IPS-18a (cell line): ENCODE results near the gene SRRM3.
"Not testable (repeated sequence)": the region's sequence is repeated elsewhere in the genome, so short reads cannot be mapped to it uniquely, and the experiment has no call there.

ENCODE experiments used
- H3K27ac ChIP-seq: one replicate; pipeline ENCODE4 v1.5.1; 2013; ENCODE audit warnings: low read length
- H3K27me3 ChIP-seq: one replicate; pipeline ENCODE4 v1.6.1; 2013; ENCODE audit warnings: mild to moderate bottlenecking, low read length; ENCODE audit not compliant: control insufficient read depth, insufficient read depth
- H3K36me3 ChIP-seq: one replicate; pipeline ENCODE4 v1.6.1; 2013; ENCODE audit warnings: low read depth, low read length; ENCODE audit not compliant: control insufficient read depth
- H3K4me1 ChIP-seq: one replicate; pipeline ENCODE4 v1.6.1; 2013; ENCODE audit warnings: low read depth, low read length; ENCODE audit not compliant: control insufficient read depth
- H3K4me3 ChIP-seq: one replicate; pipeline ENCODE4 v1.5.1; 2013; ENCODE audit warnings: low read length
- H3K9ac ChIP-seq: one replicate; pipeline ENCODE4 v1.6.1; 2013; ENCODE audit warnings: mild to moderate bottlenecking, low read length, moderate library complexity
- H3K9me3 ChIP-seq: one replicate; pipeline ENCODE4 v1.6.1; 2013; ENCODE audit warnings: low read depth, low read length; ENCODE audit not compliant: control insufficient read depth

The SRRM3 gene

GRCh38 chr7:76232698-76233097 is 31.0 kb downstream of the SRRM3 start:
- no peak overlapping the region for H3K27ac ChIP-seq
- H3K9ac ChIP-seq, result no peak overlapping the region
- no peaks in the 10 kb centered on the region for H3K27me3 ChIP-seq
- H3K4me3 ChIP-seq, result no peak overlapping the region
- H3K36me3 ChIP-seq, result no peaks in the 10 kb centered on the region
- H3K9me3 ChIP-seq, result no peaks in the 10 kb centered on the region
- peaks cover 29% of the 10 kb centered on the region for H3K4me1 ChIP-seq

DNA sequence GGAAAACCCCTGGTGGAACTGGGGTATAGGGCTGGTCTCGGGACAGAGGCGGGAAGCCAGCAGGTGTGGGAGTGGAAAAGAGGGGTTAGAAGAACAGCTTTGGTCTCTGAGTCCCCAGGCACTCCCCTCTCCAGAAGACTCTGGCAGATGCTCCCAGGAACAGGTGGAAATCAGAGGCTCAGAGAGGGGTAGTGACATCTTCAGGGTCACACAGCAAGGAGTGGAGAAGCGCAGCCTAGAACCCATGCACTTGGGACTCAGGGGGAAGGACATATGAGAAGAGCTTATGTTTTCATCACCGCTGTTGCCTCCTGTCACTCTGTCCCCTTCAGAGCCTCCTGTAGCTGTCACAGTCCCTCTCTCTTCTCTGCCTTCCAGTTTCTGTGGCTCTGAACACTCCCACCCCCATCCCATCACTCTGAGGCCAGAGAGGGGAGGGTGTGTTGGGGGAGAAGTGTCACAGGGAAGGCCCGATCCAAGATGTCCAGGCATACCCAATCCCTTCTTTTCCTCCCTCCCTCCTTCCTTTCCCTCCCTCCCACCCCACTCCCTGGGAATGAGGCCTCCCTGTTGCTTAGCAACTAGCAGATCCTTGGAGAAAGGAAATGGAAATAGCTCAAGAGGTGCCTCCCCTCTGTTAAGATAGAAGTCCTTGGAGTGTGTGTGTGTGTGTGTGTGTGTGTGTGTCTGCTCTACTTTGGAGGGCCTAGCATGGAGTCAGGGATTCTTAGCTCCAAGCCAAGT is 32.0 kb downstream of the SRRM3 start:
- no peaks in the 10 kb centered on the region for H3K27me3 ChIP-seq
- peak overlapping the region; percentile 58 for H3K4me3 ChIP-seq
- H3K9ac ChIP-seq, result peak overlapping the region; percentile 65
- no peaks in the 10 kb centered on the region for H3K9me3 ChIP-seq
- H3K27ac ChIP-seq, result peak overlapping the region; percentile 30
- H3K36me3 ChIP-seq, result no peaks in the 10 kb centered on the region
- H3K4me1 ChIP-seq, result peaks cover 34% of the 10 kb centered on the region

GRCh38 chr7:76234282-76234584 is 32.5 kb downstream of the SRRM3 start:
- Histone ChIP-seq H3K27ac (peak overlapping the region; percentile 30), H3K36me3 (no peaks in the 10 kb centered on the region), H3K9ac (peak overlapping the region; percentile 65), H3K27me3 (no peaks in the 10 kb centered on the region), H3K4me1 (peaks cover 34% of the 10 kb centered on the region), H3K4me3 (peak overlapping the region; percentile 58), H3K9me3 (no peaks in the 10 kb centered on the region)

GRCh38 chr7:76234931-76235441 is 33.3 kb downstream of the SRRM3 start:
- Histone ChIP-seq H3K9me3 (no peaks in the 10 kb centered on the region), H3K4me1 (peaks cover 34% of the 10 kb centered on the region), H3K36me3 (no peaks in the 10 kb centered on the region), H3K9ac (peak overlapping the region; percentile 65), H3K4me3 (peak overlapping the region; percentile 58), H3K27me3 (no peaks in the 10 kb centered on the region), H3K27ac (peak overlapping the region; percentile 46)

DNA sequence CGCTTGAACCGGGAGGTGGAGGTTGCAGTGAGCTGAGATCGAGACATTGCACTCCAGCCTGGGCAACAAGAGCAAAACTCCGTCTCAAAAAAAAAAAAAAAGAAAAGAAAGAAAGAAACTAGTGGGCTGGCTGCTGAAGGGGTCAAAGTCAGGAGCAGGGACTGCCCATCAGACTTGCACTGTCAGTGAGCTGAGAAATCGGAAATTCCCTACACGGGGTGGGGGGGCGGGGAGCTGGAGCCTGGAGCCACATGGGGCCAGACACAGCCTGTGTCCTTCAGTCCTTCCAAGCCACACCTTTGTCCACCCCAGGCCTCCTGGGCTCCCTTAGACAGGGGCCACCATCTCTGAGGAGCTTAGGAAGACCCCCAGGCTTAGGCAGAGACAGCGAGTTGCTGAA is 34.5 kb downstream of the SRRM3 start:
- H3K27me3 ChIP-seq, result no peaks in the 10 kb centered on the region
- H3K9ac ChIP-seq, result no peak overlapping the region
- peaks cover 32% of the 10 kb centered on the region for H3K4me1 ChIP-seq
- H3K36me3 ChIP-seq, result no peaks in the 10 kb centered on the region
- no peak overlapping the region for H3K27ac ChIP-seq
- H3K9me3 ChIP-seq, result no peaks in the 10 kb centered on the region
- no peak overlapping the region for H3K4me3 ChIP-seq

- Histone ChIP-seq H3K27me3 (no peaks in the 10 kb centered on the region), H3K4me1 (peaks cover 23% of the 10 kb centered on the region), H3K4me3 (no peak overlapping the region), H3K9ac (no peak overlapping the region), H3K36me3 (no peaks in the 10 kb centered on the region), H3K9me3 (no peaks in the 10 kb centered on the region), H3K27ac (no peak overlapping the region)
These were observed 36.6 kb downstream of the SRRM3 start for GRCh38 chr7:76238326-76238725.

GRCh38 chr7:76241141-76241540 is 39.4 kb downstream of the SRRM3 start:
- no peak overlapping the region for H3K9ac ChIP-seq
- no peak overlapping the region for H3K4me3 ChIP-seq
- H3K36me3 ChIP-seq, result no peaks in the 10 kb centered on the region
- no peaks in the 10 kb centered on the region for H3K27me3 ChIP-seq
- H3K4me1 ChIP-seq, result peaks cover 9% of the 10 kb centered on the region
- H3K9me3 ChIP-seq, result no peaks in the 10 kb centered on the region
- H3K27ac ChIP-seq, result no peak overlapping the region

DNA sequence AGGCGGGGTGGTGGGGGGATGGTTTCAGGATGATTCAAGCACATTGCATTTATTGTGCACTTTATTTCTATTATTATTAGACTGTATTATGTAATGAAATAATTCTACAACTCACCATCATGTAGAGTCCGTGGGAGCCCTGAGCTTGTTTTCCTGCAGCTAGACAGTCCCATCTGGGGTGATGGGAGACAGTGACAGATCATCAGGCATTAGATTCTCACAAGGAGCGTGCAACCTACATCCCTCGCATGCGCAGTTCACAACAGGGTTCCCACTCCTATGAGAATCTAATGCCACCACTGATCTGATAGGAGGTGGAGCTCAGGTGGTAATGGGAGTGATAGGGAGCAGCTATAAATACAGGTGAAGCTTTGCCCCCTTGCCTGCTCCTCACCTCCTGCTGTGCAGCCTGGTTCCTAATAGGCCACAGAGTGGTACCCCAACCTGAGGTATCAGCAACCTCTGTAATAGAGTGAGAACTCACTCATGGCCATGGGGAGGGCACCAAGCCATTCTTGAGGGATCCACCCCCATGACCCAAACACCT is 40.9 kb downstream of the SRRM3 start:
- H3K4me3 ChIP-seq, H3K27ac ChIP-seq, H3K4me1 ChIP-seq, H3K27me3 ChIP-seq, H3K36me3 ChIP-seq, H3K9ac ChIP-seq, H3K9me3 ChIP-seq: not testable (repeated sequence)

DNA sequence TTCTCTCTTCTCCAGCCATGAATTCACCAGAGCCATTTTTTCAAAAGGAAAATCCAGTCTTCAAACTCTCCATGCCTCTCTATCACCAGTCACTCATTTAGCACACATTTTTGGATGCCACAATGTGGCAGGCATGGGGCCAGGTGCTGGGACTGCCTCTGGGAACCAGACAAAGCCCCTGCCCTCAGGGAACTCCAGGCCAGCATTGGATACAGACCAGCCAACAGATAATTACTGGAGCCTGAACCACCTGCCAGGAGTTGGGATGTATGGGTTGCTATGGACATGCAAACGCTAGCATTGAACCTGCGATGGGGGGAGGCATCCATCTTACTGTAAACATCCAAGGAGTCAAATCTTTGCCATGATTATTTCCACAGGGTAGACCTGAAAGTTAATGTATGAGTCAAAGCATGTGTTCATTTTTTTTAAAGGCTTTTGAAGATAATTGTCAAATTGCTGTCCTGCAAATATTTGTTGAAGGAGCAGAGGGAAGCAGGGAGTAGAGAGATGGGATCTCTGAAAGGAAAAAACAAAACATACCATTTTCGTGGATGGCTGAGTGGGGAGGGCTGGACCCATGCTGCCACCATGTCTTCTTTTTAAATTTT is 43.2 kb downstream of the SRRM3 start:
- H3K9me3 ChIP-seq, result no peaks in the 10 kb centered on the region
- no peak overlapping the region for H3K27ac ChIP-seq
- no peaks in the 10 kb centered on the region for H3K27me3 ChIP-seq
- no peaks in the 10 kb centered on the region for H3K36me3 ChIP-seq
- H3K9ac ChIP-seq, result no peak overlapping the region
- H3K4me1 ChIP-seq, result peaks cover 3% of the 10 kb centered on the region
- no peak overlapping the region for H3K4me3 ChIP-seq

DNA sequence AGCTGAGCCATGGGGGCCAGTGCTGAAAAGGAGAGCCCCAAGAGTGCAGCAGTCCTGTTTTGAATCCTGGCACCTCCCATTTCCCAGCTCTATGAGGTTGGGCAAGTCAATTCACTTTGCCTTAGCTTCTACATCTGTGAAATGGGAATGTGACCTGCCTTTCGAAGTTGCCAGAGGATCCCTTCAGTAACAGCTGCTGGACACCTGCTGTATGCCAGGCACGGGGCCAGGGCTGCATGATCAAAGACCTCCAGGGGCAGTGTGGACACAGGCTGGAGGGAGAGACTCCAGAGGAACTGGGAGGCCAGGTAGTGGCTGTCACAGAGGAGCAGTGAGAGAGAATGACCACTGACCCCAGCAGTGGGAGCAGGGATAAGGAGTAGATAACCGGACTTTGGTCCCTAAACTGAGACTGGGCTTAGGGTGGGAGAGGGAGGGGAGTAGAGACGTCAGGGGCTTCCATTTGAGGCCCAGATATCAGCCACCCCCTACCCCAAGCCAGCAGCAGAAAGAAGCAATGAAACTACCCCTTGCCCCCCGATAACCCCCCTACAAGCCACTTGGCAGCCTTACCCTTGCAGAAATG is 45.2 kb downstream of the SRRM3 start:
- no peaks in the 10 kb centered on the region for H3K27me3 ChIP-seq
- H3K27ac ChIP-seq, result no peak overlapping the region
- no peak overlapping the region for H3K4me3 ChIP-seq
- no peak overlapping the region for H3K9ac ChIP-seq
- H3K4me1 ChIP-seq, result peaks cover 10% of the 10 kb centered on the region
- H3K36me3 ChIP-seq, result no peaks in the 10 kb centered on the region
- no peaks in the 10 kb centered on the region for H3K9me3 ChIP-seq

GRCh38 chr7:76247938-76248337 is 46.2 kb downstream of the SRRM3 start:
- Histone ChIP-seq H3K4me3 (no peak overlapping the region), H3K27me3 (no peaks in the 10 kb centered on the region), H3K27ac (no peak overlapping the region), H3K36me3 (no peaks in the 10 kb centered on the region), H3K4me1 (peaks cover 11% of the 10 kb centered on the region), H3K9me3 (no peaks in the 10 kb centered on the region), H3K9ac (no peak overlapping the region)
